ENCODE results near the gene PTCSC3. TPM values are rescaled to one million over a fixed set of nuclear protein-coding genes. Genes with fewer than 3 reads are reported as not detected.
A peak's percentile ranks its signal among the peaks of the same experiment; 100 is the strongest.

PTCSC3 gene
- total and polyA plus RNA-seq, 10 of the 15 experiments (the other 5 are each of a cell fraction or from before 2014, with no cell fraction given), result not detected

GRCh38 chr14:36105401-36105800 lies 71.1 kb downstream of the PTCSC3 start:
- H3K9me3 ChIP-seq (replicated peaks; ENCODE audit: control insufficient read depth, insufficient read depth, low read length), result no peaks in the 10 kb centered on the region
- CTCF ChIA-PET, result interaction anchor here (0.6 to 1.6 kb wide), 3 partner anchors 212 to 500 kb away, joined by 3 to 4 read pairs (median 4); no protein-coding TSS in a partner anchor
- ATAC-seq (no peak), FAIRE-seq (no peak), DNase-seq (ENCODE audit: low read depth, low spot score) (no peak)
- BruUV-seq (replicated peaks), result no TSS peak
- in situ Hi-C loops (cut with MboI) (no loop called here), intact Hi-C loops (cut with micrococcal nuclease; ENCODE audit: unreplicated experiment) (loop anchor here (1.0 kb wide), 1 partner anchor 269 kb away; no protein-coding TSS in a partner anchor)
- no peak overlapping the region for H3K4me3 ChIP-seq
- no peak overlapping the region for H2AFZ ChIP-seq (ENCODE audit: control insufficient read depth, low read depth, low read length)
- no peak overlapping the region for H3K9ac ChIP-seq (ENCODE audit: control insufficient read depth, insufficient read depth, low read length)
- RAD21 ChIA-PET (ENCODE audit: unreplicated experiment), result interaction anchor here (1.5 to 1.6 kb wide), 2 partner anchors 36 to 269 kb away, joined by 3 to 11 read pairs; no protein-coding TSS in a partner anchor
- no peaks in the 10 kb centered on the region for H3K4me1 ChIP-seq (ENCODE audit: control insufficient read depth, insufficient read depth, low read length)
- H4K20me1 ChIP-seq (ENCODE audit: control insufficient read depth, insufficient read depth), result no peaks in the 10 kb centered on the region
- POLR2A ChIA-PET, result no interaction called here
- no peak overlapping the region for H3K27ac ChIP-seq (ENCODE audit: control insufficient read depth, insufficient read depth)
- peak; percentile 10; the same call in 1 of the 2 replicates for TF ChIP-seq SMC3 (IDR thresholded peaks at IDR 0.05; ENCODE audit: borderline replicate concordance, low read length)
- TF ChIP-seq RAD21 (IDR thresholded peaks at IDR 0.05; ENCODE audit: insufficient read depth, low read depth, low read length), result peak; percentile 39; the same call in 1 of the 2 replicates
- peak in 1 of 3 experiments; percentile 34; a peak in 2 of 6 replicates for TF ChIP-seq CTCF (IDR thresholded peaks at IDR 0.05 in 2 of 3, conservative IDR thresholded peaks at IDR 0.05 in 1 of 3; ENCODE audit: control insufficient read depth in 2 of 3, extremely low read depth in 1 of 3, insufficient read depth in 1 of 3, low read depth in 3 of 3, low read length in 3 of 3)
- no peak for TF ChIP-seq IKZF1 (conservative IDR thresholded peaks at IDR 0.05)
- TF ChIP-seq E2F4 (IDR thresholded peaks at IDR 0.05; ENCODE audit: low read depth, low read length), result no peak
- no peaks in the 10 kb centered on the region for H3K79me2 ChIP-seq (ENCODE audit: control insufficient read depth, insufficient read depth, low read length)
- no peaks in the 10 kb centered on the region for H3K27me3 ChIP-seq (replicated peaks in 1 of 2; ENCODE audit: control insufficient read depth in 2 of 2, insufficient read depth in 2 of 2, low read length in 1 of 2)
- SMC1A ChIA-PET (ENCODE audit: uncharacterized antibody, unreplicated experiment), result interaction anchor here (1.2 kb wide), 1 partner anchor 269 kb away, joined by 3 read pairs; no protein-coding TSS in a partner anchor
- whole genome bisulfite sequencing (ENCODE audit: insufficient coverage, insufficient replicate concordance, low lambda C conversion rate, missing lambda C conversion rate), result 0% methylated on average over 1 of the region's 1 CpG
- no peak overlapping the region for H3K4me2 ChIP-seq (ENCODE audit: control insufficient read depth, insufficient read depth)
- H3K36me3 ChIP-seq (ENCODE audit: control insufficient read depth in 2 of 2, insufficient read depth in 2 of 2, low read length in 1 of 2), result no peaks in the 10 kb centered on the region
